Karpas-422 (cell line): ENCODE data around the gene CROT. TPM values are rescaled to one million over a fixed set of nuclear protein-coding genes. Genes with fewer than 3 reads are reported as not detected.
A peak's percentile ranks its signal among the peaks of the same experiment; 100 is the strongest.

Experiments used
- DNase-seq: peaks from one replicate; pipeline ENCODE4 v3.0.0-alpha.2; 2015
- H2AFZ ChIP-seq: fragments of 200-600 bp; sonication (generic); 2 replicates; pipeline ENCODE4 v1.6.1; 2014; ENCODE audit warnings: antibody characterized with exemption, low read length, mixed read lengths
- H3K27ac ChIP-seq: fragments of 200-600 bp; sonication (generic); 2 replicates; pipeline ENCODE4 v1.5.1; 2014; ENCODE audit warnings: mild to moderate bottlenecking, low read length, moderate library complexity
- H3K27me3 ChIP-seq: fragments of 200-600 bp; sonication (generic); 2 replicates; pipeline ENCODE4 v1.6.1; 2014; ENCODE audit warnings: low read length, mixed read lengths
- H3K36me3 ChIP-seq: fragments of 200-600 bp; sonication (generic); 2 replicates; pipeline ENCODE4 v1.6.1; 2014; ENCODE audit warnings: low read length, mixed read lengths; ENCODE audit not compliant: insufficient read depth
- H3K4me1 ChIP-seq: fragments of 200-600 bp; sonication (generic); 2 replicates; pipeline ENCODE4 v1.6.1; 2014; ENCODE audit warnings: mild to moderate bottlenecking, low read length, mixed read lengths
- H3K4me2 ChIP-seq: fragments of 200-600 bp; sonication (generic); 2 replicates; pipeline ENCODE4 v1.6.1; 2014; ENCODE audit warnings: low read length, low read depth, mild to moderate bottlenecking; ENCODE audit not compliant: poor library complexity, severe bottlenecking
- H3K4me3 ChIP-seq: fragments of 200-600 bp; sonication (generic); 2 replicates; pipeline ENCODE4 v1.5.1; 2014; ENCODE audit warnings: mild to moderate bottlenecking, antibody characterized with exemption, low read length, mixed read lengths
- H3K79me2 ChIP-seq: fragments of 200-600 bp; sonication (generic); 2 replicates; pipeline ENCODE4 v1.6.1; 2014; ENCODE audit warnings: mild to moderate bottlenecking, low read length, mixed read lengths
- H3K9ac ChIP-seq: fragments of 200-600 bp; sonication (generic); 2 replicates; pipeline ENCODE4 v1.6.0; 2014; ENCODE audit warnings: low read length
- H3K9me2 ChIP-seq: fragments of 200-600 bp; sonication (generic), shearing (Covaris generic); replicated peaks from 2 replicates; pipeline ENCODE4 v1.6.0; 2014; ENCODE audit warnings: mild to moderate bottlenecking, low read length, moderate library complexity; ENCODE audit not compliant: insufficient read depth
- H3K9me3 ChIP-seq: fragments of 300-700, 200-600 bp; sonication (generic); 2 replicates; pipeline ENCODE4 v1.6.1; 2014; ENCODE audit warnings: low read length, mixed read lengths
- H4K20me1 ChIP-seq: fragments of 200-600 bp; sonication (generic); 2 replicates; pipeline ENCODE4 v1.6.1; 2014; ENCODE audit warnings: mild to moderate bottlenecking, antibody characterized with exemption, low read length, low read depth; ENCODE audit not compliant: insufficient read depth
- total RNA-seq: library from RNA; depleted of rRNA; stranded (reverse); fragments of >200 nt; shearing (Covaris generic); gene quantifications from 2 replicates; pipeline ENCODE4 v1.2.3, GENCODE V29; 2014; ENCODE audit warnings: low replicate concordance

Gene CROT
- total RNA-seq, 1 experiment from 2014 or later, result 15.3 TPM

- Histone ChIP-seq H3K9me2 (no peaks in the 10 kb centered on the region), H3K27ac (no peak overlapping the region), H3K4me2 (no peak overlapping the region), H3K4me3 (no peak overlapping the region), H3K9me3 (no peaks in the 10 kb centered on the region), H3K4me1 (peaks cover 3% of the 10 kb centered on the region), H4K20me1 (no peaks in the 10 kb centered on the region), H3K27me3 (no peaks in the 10 kb centered on the region), H3K36me3 (peaks cover 44% of the 10 kb centered on the region; the same call in 1 of the 2 replicates), H3K79me2 (no peaks in the 10 kb centered on the region), H3K9ac (no peak overlapping the region), H2AFZ (no peak overlapping the region)
- no peak for DNase-seq
Measured at GRCh38 chr7:87369216-87369615, 23.8 kb downstream of the CROT start.

GRCh38 chr7:87370660-87371180, 25.3 kb downstream of the CROT start:
- DNase-seq, result no peak
- H3K27ac ChIP-seq, result 0 out of 2 replicates have a peak overlapping the region, but pooled peaks have one; percentile 6
- peaks cover 6% of the 10 kb centered on the region for H3K4me1 ChIP-seq
- no peak overlapping the region for H3K4me3 ChIP-seq
- H4K20me1 ChIP-seq, result no peaks in the 10 kb centered on the region
- no peak overlapping the region for H2AFZ ChIP-seq
- H3K36me3 ChIP-seq, result peaks cover 48% of the 10 kb centered on the region; the same call in 1 of the 2 replicates
- H3K27me3 ChIP-seq, result no peaks in the 10 kb centered on the region
- no peaks in the 10 kb centered on the region for H3K9me3 ChIP-seq
- H3K9ac ChIP-seq, result no peak overlapping the region
- H3K4me2 ChIP-seq, result no peak overlapping the region
- no peaks in the 10 kb centered on the region for H3K9me2 ChIP-seq
- no peaks in the 10 kb centered on the region for H3K79me2 ChIP-seq

- H3K4me1 ChIP-seq, result peaks cover 6% of the 10 kb centered on the region
- H3K4me3 ChIP-seq, result no peak overlapping the region
- no peaks in the 10 kb centered on the region for H3K9me3 ChIP-seq
- H3K9ac ChIP-seq, result no peak overlapping the region
- no peaks in the 10 kb centered on the region for H4K20me1 ChIP-seq
- H2AFZ ChIP-seq, result no peak overlapping the region
- no peak overlapping the region for H3K4me2 ChIP-seq
- H3K79me2 ChIP-seq, result no peaks in the 10 kb centered on the region
- no peaks in the 10 kb centered on the region for H3K27me3 ChIP-seq
- peaks cover 37% of the 10 kb centered on the region; the same call in 1 of the 2 replicates for H3K36me3 ChIP-seq
- DNase-seq, result no peak
- H3K9me2 ChIP-seq, result no peaks in the 10 kb centered on the region
- H3K27ac ChIP-seq, result no peak overlapping the region
Measured at GRCh38 chr7:87375662-87376435, 30.4 kb downstream of the CROT start.

- no peak overlapping the region for H3K9ac ChIP-seq
- no peak for DNase-seq
- H3K9me2 ChIP-seq, result no peaks in the 10 kb centered on the region
- no peaks in the 10 kb centered on the region for H3K4me1 ChIP-seq
- no peaks in the 10 kb centered on the region for H3K9me3 ChIP-seq
- H2AFZ ChIP-seq, result no peak overlapping the region
- H4K20me1 ChIP-seq, result no peaks in the 10 kb centered on the region
- H3K27ac ChIP-seq, result no peak overlapping the region
- H3K27me3 ChIP-seq, result no peaks in the 10 kb centered on the region
- peaks cover 36% of the 10 kb centered on the region for H3K36me3 ChIP-seq
- H3K79me2 ChIP-seq, result no peaks in the 10 kb centered on the region
- H3K4me2 ChIP-seq, result no peak overlapping the region
- no peak overlapping the region for H3K4me3 ChIP-seq
Measured at GRCh38 chr7:87380905-87381304, 35.4 kb downstream of the CROT start.

GRCh38 chr7:87391020-87391701, 45.7 kb downstream of the CROT start:
- no peak overlapping the region for H2AFZ ChIP-seq

GRCh38 chr7:87395442-87396020, 50.1 kb downstream of the CROT start:
- no peaks in the 10 kb centered on the region for H3K9me3 ChIP-seq
- no peaks in the 10 kb centered on the region for H3K4me1 ChIP-seq
- no peak overlapping the region for H3K27ac ChIP-seq
- no peak overlapping the region for H3K4me3 ChIP-seq
- no peak overlapping the region for H3K9ac ChIP-seq
- no peaks in the 10 kb centered on the region for H3K9me2 ChIP-seq
- H4K20me1 ChIP-seq, result no peaks in the 10 kb centered on the region
- no peak for DNase-seq
- H3K79me2 ChIP-seq, result no peaks in the 10 kb centered on the region
- H2AFZ ChIP-seq, result no peak overlapping the region
- H3K27me3 ChIP-seq, result no peaks in the 10 kb centered on the region
- no peak overlapping the region for H3K4me2 ChIP-seq
- H3K36me3 ChIP-seq, result peaks cover 21% of the 10 kb centered on the region; the same call in 1 of the 2 replicates

More at GRCh38 chr7:87391020-87391701, 45.7 kb downstream of the CROT start:
- no peaks in the 10 kb centered on the region for H3K9me2 ChIP-seq
- H3K9me3 ChIP-seq, result no peaks in the 10 kb centered on the region
- peaks cover 36% of the 10 kb centered on the region for H3K36me3 ChIP-seq
- no peak for DNase-seq
- no peak overlapping the region for H3K4me3 ChIP-seq
- no peaks in the 10 kb centered on the region for H3K4me1 ChIP-seq
- H4K20me1 ChIP-seq, result no peaks in the 10 kb centered on the region
- H3K4me2 ChIP-seq, result no peak overlapping the region
- H3K79me2 ChIP-seq, result no peaks in the 10 kb centered on the region
- H3K9ac ChIP-seq, result no peak overlapping the region
- H3K27ac ChIP-seq, result no peak overlapping the region
- H3K27me3 ChIP-seq, result no peaks in the 10 kb centered on the region

GRCh38 chr7:87398446-87398845, 53.0 kb downstream of the CROT start:
- Histone ChIP-seq H3K79me2 (no peaks in the 10 kb centered on the region), H3K9ac (no peak overlapping the region), H4K20me1 (no peaks in the 10 kb centered on the region), H2AFZ (no peak overlapping the region), H3K4me1 (no peaks in the 10 kb centered on the region), H3K4me3 (no peak overlapping the region), H3K36me3 (peaks cover 14% of the 10 kb centered on the region; the same call in 1 of the 2 replicates), H3K4me2 (no peak overlapping the region), H3K27me3 (no peaks in the 10 kb centered on the region), H3K27ac (no peak overlapping the region), H3K9me2 (no peaks in the 10 kb centered on the region), H3K9me3 (no peaks in the 10 kb centered on the region)
- no peak for DNase-seq

GRCh38 chr7:87404674-87405073, 59.2 kb downstream of the CROT start:
- no peaks in the 10 kb centered on the region for H3K79me2 ChIP-seq
- no peaks in the 10 kb centered on the region for H3K9me2 ChIP-seq
- DNase-seq, result no peak
- H3K9me3 ChIP-seq, result no peaks in the 10 kb centered on the region
- H3K27me3 ChIP-seq, result no peaks in the 10 kb centered on the region
- H3K36me3 ChIP-seq, result no peaks in the 10 kb centered on the region
- no peaks in the 10 kb centered on the region for H3K4me1 ChIP-seq
- H3K4me2 ChIP-seq, result no peak overlapping the region
- no peak overlapping the region for H2AFZ ChIP-seq
- H3K9ac ChIP-seq, result no peak overlapping the region
- no peak overlapping the region for H3K4me3 ChIP-seq
- H4K20me1 ChIP-seq, result no peaks in the 10 kb centered on the region
- H3K27ac ChIP-seq, result no peak overlapping the region
